Measurements from ENCODE around the gene ECM2. TPM values are rescaled to one million over a fixed set of nuclear protein-coding genes. Genes with fewer than 3 reads are reported as not detected.

The ECM2 gene
- total and polyA plus RNA-seq, 2 of the 8 experiments (the other 6 are each of a cell fraction or from before 2014, with no cell fraction given) = not detected

DNA sequence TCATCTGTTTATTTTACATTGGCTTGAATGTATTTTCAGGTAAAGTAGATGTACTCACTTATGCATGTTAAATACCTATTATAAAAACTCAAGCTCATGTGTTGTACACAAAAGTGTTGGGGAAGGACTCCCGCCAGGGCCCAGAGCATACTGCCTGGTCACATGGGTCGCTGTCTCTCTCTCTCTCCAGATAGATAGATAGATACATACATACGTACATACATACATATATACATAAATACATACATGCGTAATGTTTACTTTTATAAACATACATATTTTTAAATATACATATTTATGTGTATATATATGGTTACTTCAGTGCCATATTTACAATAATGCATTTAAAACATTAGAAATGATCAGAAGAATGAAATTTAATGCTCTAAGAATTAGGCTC, 78.2 kb downstream of the ECM2 start:
- no peaks in the 10 kb centered on the region for H4K20me1 ChIP-seq (replicated peaks in 1 of 2; ENCODE audit: control insufficient read depth in 1 of 2, insufficient read depth in 2 of 2, low read length in 2 of 2)
- no peaks in the 10 kb centered on the region for H3K4me1 ChIP-seq (replicated peaks in 1 of 4; ENCODE audit: control insufficient read depth in 3 of 4, insufficient read depth in 4 of 4, low read length in 3 of 4)
- H4K8ac ChIP-seq (ENCODE audit: extremely low read depth, insufficient read depth, low read length) = no peak overlapping the region
- H3K36me3 ChIP-seq (ENCODE audit: control insufficient read depth in 2 of 4, insufficient read depth in 4 of 4, low read length in 3 of 4) = no peaks in the 10 kb centered on the region
- no peak for TF ChIP-seq BACH1 (IDR thresholded peaks at IDR 0.05; ENCODE audit: low read length)
- TF ChIP-seq SUZ12 (IDR thresholded peaks at IDR 0.05; ENCODE audit: low read length) = no peak
- no peak for TF ChIP-seq HDAC6 (IDR thresholded peaks at IDR 0.05; ENCODE audit: low read depth, low read length)
- TF ChIP-seq SIX5 (IDR thresholded peaks at IDR 0.05; ENCODE audit: low read depth, low read length) = no peak
- no peak for TF ChIP-seq TBP (IDR thresholded peaks at IDR 0.05; ENCODE audit: low read depth, low read length)
- TF ChIP-seq POU5F1 (IDR thresholded peaks at IDR 0.05; ENCODE audit: low read depth, low read length) = no peak
- no peak for TF ChIP-seq PHF8 (conservative IDR thresholded peaks at IDR 0.05; ENCODE audit: low read depth, low read length)
- TF ChIP-seq POLR2AphosphoS5 (IDR thresholded peaks at IDR 0.05; ENCODE audit: low read depth, low read length) = no peak
- no peak for TF ChIP-seq SP2 (IDR thresholded peaks at IDR 0.05; ENCODE audit: low read length)
- no peak for TF ChIP-seq EGR1 (IDR thresholded peaks at IDR 0.05; ENCODE audit: borderline replicate concordance, low read depth, low read length)
- TF ChIP-seq, protein P1, sequence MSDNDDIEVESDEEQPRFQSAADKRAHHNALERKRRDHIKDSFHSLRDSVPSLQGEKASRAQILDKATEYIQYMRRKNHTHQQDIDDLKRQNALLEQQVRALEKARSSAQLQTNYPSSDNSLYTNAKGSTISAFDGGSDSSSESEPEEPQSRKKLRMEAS (IDR thresholded peaks at IDR 0.05) = no peak
- no peak for TF ChIP-seq RAD21 (IDR thresholded peaks at IDR 0.05 in 1 of 2, conservative IDR thresholded peaks at IDR 0.05 in 1 of 2; ENCODE audit: low read depth in 2 of 2, low read length in 2 of 2)
- no peak for TF ChIP-seq GABPA (IDR thresholded peaks at IDR 0.05; ENCODE audit: borderline replicate concordance, insufficient read depth, low read length)
- no peak overlapping the region for H3K56ac ChIP-seq (replicated peaks; ENCODE audit: insufficient read length, low read depth, low read length)
- H3K18ac ChIP-seq (ENCODE audit: extremely low read depth, low read length) = no peak overlapping the region
- DNase-seq (ENCODE audit: low read depth in 1 of 2, low spot score in 2 of 2) (no peak), FAIRE-seq (no peak)
- H3K4me2 ChIP-seq (ENCODE audit: insufficient read depth in 1 of 2, low read depth in 2 of 2, low read length in 2 of 2) = no peak overlapping the region
- H3K79me1 ChIP-seq (ENCODE audit: low read depth, low read length) = no peaks in the 10 kb centered on the region
- H2AK5ac ChIP-seq (ENCODE audit: low read depth, low read length) = no peak overlapping the region
- no peak overlapping the region for H3K27ac ChIP-seq (ENCODE audit: low read depth, low read length)
- no peak overlapping the region for H3K9ac ChIP-seq (replicated peaks in 1 of 4; ENCODE audit: extremely low read depth in 1 of 4, low read depth in 3 of 4, low read length in 3 of 4)
- no peak overlapping the region for H2BK12ac ChIP-seq (ENCODE audit: low read depth, low read length)
- no peak overlapping the region for H2BK5ac ChIP-seq (ENCODE audit: low read depth, low read length)
- no peak overlapping the region for H2AFZ ChIP-seq (ENCODE audit: low read length)
- no peaks in the 10 kb centered on the region for H3K79me2 ChIP-seq (ENCODE audit: control insufficient read depth in 1 of 2, insufficient read depth in 2 of 2, low read length in 2 of 2)
- H4K5ac ChIP-seq (ENCODE audit: insufficient read length, low read depth, low read length) = no peak overlapping the region
- no peaks in the 10 kb centered on the region for H3K23me2 ChIP-seq (ENCODE audit: low read depth, low read length)
- no peak overlapping the region for H2BK15ac ChIP-seq (ENCODE audit: low read length)
- H3K4ac ChIP-seq (replicated peaks; ENCODE audit: insufficient read length, low read depth, low read length) = no peak overlapping the region
- no peak overlapping the region for H3K23ac ChIP-seq (ENCODE audit: insufficient read length)
- WGBS, 2 experiments (ENCODE audit: extremely low coverage in 1 of 2, insufficient coverage in 1 of 2, insufficient read length in 1 of 2, insufficient replicate concordance in 2 of 2, low coverage in 1 of 2, low lambda C conversion rate in 2 of 2, missing lambda C conversion rate in 1 of 2) = 77% methylated on average over 4 of the region's 4 CpGs; no CpG with 5 or more reads in 1 of the 2 experiments
- H3K27me3 ChIP-seq (replicated peaks in 1 of 4; ENCODE audit: control insufficient read depth in 3 of 4, extremely low read depth in 1 of 4, insufficient read depth in 3 of 4, low read length in 3 of 4) = no peaks in the 10 kb centered on the region
- H2BK20ac ChIP-seq (ENCODE audit: low read length) = no peak overlapping the region
- H4K91ac ChIP-seq (replicated peaks; ENCODE audit: insufficient read length, low read length) = no peak overlapping the region
- H3K9me3 ChIP-seq (ENCODE audit: insufficient read depth in 2 of 2, low read depth in 1 of 2, low read length in 1 of 2) = no peaks in the 10 kb centered on the region
- no peak overlapping the region for H3K14ac ChIP-seq (ENCODE audit: insufficient read length)
- CTCF ChIA-PET (ENCODE audit: partially characterized antibody) = interaction anchor here (1.6 kb wide), 1 partner anchor 129 kb away, joined by 4 read pairs; no protein-coding TSS in a partner anchor
- no peak overlapping the region for H2BK120ac ChIP-seq (replicated peaks; ENCODE audit: low read depth, low read length)
- POLR2A ChIA-PET (ENCODE audit: partially characterized antibody) = no interaction called here
- H3K4me3 ChIP-seq (ENCODE audit: extremely low read depth in 1 of 4, insufficient read depth in 2 of 4, low read depth in 3 of 4, low read length in 4 of 4) = no peak overlapping the region
